Urinary bladder (tissue), 4 donors: Measurements from ENCODE around the gene CHST3. TPM values are rescaled to one million over a fixed set of nuclear protein-coding genes. Genes with fewer than 3 reads are reported as not detected.
"Not testable (repeated sequence)": the region's sequence is repeated elsewhere in the genome, so short reads cannot be mapped to it uniquely, and the experiment has no call there.

Experiments used
- DNase-seq: peaks from one replicate; pipeline ENCODE4 v3.0.0-alpha.2; 2015; ENCODE audit errors: extremely low spot score
- H3K27ac ChIP-seq: one replicate; pipeline ENCODE4 v1.5.1; 2013; ENCODE audit warnings: low read depth, mild to moderate bottlenecking, moderate library complexity
- H3K36me3 ChIP-seq: one replicate; pipeline ENCODE4 v1.6.1; 2013; ENCODE audit warnings: mild to moderate bottlenecking, moderate library complexity; ENCODE audit not compliant: insufficient read depth
- H3K4me1 ChIP-seq: one replicate; pipeline ENCODE4 v1.6.1; 2013; ENCODE audit warnings: mild to moderate bottlenecking, moderate library complexity; ENCODE audit not compliant: insufficient read depth
- H3K4me3 ChIP-seq: one replicate; pipeline ENCODE4 v1.5.1; 2013; ENCODE audit warnings: low read depth, low read length
- WGBS: extraction: QIAGEN DNeasy Blood & Tissue Kit; methylation state at CpG from one replicate; pipeline ENCODE4 v1.1.7; 2013; 5-methylcytosine and 5-hydroxymethylcytosine counted together
- polyA plus RNA-seq: library from polyadenylated mRNA; stranded (reverse); fragments of 200-250 nt; gene quantifications from one replicate; pipeline ENCODE4 v1.2.3, GENCODE V29; 2013
- total RNA-seq: library from RNA; depleted of rRNA; stranded (reverse); fragments of >200 nt; gene quantifications from one replicate; pipeline ENCODE4 v1.2.3, GENCODE V29; 2014
- donor health status: healthy with polysubstance abuse.
- donor health status: healthy.

Gene CHST3
- total and polyA plus RNA-seq, 2 donors, result 15.9 to 17.1 TPM

DNA sequence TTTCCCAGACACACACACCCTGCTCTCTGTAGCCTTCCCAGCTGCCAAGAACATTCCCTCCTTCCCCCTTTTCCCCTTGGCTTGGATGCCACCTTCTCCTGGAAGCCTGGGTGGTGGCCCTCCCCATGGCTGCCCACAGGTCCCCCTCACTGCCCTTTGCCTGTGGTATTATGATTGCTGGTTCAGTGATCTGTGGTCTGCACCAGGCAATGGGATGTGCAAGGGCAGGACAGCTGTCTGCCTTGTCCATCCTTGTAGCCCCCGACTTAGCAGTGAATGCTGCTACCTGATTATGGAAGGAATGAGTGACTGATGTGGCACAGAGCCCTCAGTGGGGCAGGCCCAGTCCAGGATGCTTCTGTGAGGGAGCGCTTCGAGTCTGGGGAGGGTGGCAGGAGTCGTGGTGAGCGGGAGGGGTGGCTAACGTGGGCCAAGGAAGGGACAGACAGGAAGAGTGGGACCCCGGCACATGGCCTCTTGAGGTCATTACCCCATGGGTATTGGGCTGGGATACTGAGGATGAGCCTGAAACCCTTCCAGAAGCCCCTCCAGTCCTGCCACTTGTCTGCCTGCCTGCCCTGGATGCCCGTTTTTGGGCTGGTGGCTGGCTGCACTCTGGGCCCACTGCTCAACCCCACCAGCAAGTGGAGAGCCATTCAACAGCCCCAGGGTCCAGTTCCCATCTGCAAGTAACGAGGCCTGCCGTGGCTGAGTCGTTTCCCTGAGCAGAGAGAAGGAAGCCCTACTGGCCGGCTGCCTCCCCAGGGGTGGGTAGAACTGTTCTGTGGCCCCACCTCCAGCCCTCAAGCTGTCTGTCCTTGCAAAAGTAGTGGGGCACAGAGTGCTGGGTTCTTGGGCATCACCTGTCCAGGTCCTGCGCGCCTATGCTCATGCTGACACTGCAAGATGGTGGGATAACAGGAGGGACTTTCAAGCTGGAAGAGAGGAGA, 8.8 kb downstream of the CHST3 start:
- H3K27ac ChIP-seq, result no peak overlapping the region
- 85% methylated on average over 14 of the region's 14 CpGs for WGBS
- DNase-seq, result no peak
- H3K4me3 ChIP-seq, result no peak overlapping the region
- H3K36me3 ChIP-seq, result no peaks in the 10 kb centered on the region
- H3K4me1 ChIP-seq, result peaks cover 6% of the 10 kb centered on the region

DNA sequence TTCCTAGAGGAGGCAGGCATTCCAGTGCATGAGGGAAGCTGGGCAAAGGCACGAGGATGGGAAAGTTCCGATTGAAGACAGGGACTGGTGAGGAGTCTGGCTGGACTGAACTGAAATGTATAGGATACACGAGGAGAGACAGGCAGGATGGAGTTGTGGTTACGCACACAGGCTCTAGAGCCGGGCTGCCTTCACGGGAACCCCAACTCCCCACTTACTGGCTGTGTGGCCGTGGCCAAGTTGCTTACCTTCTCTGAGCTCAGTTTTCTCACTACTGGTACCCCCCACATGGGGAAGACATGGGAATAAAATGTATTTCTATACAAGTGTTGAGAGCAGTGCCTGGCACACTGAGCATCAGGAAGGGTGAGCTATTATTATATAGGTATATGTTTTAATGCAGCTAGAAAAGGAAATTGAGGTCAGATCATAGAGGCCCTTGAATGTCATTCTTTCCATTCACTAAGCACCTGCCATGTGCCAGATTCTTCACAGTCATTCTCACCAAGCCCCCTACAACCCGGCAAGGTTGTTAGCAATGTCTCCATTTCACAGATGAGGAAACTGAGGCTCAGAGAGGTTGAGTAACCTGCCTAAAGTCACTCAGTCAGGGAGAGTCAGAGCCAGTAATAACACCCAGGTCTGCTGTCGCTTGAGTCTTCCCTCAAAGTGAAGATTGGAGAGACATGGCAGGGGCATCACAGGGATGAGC, 9.7 kb downstream of the CHST3 start:
- Histone ChIP-seq H3K27ac (no peak overlapping the region), H3K36me3 (no peaks in the 10 kb centered on the region), H3K4me3 (no peak overlapping the region), H3K4me1 (peaks cover 4% of the 10 kb centered on the region)
- no peak for DNase-seq
- WGBS, result 91% methylated on average over 9 of the region's 9 CpGs

DNA sequence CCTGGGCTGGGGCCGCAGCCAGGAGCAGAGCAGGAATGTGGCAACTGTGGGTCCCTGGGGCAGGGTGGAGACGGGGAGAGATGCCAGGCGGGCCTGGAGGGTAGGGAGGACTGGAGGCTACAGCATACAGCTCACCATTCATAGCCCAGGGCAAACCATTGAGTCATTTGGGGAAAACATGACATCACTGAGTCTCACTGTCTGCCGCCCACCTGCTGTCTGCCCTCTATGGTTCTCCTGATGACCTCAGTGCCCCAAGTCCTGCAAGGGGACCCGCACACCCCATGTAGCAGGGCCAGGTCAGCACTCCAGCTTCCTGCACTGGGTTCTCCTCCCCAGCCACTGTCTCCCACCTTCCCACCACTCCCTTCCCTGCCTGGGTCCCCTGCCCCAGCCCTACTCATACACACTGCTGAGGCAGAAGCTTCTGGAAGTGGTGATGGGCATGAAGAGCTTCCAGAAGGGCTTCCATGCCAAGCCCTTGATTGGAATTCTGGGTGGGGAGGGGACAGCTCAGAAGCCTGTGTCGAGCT, 10.4 kb downstream of the CHST3 start:
- H3K4me3 ChIP-seq, result no peak overlapping the region
- DNase-seq, result no peak
- no peaks in the 10 kb centered on the region for H3K36me3 ChIP-seq
- H3K27ac ChIP-seq, result no peak overlapping the region
- H3K4me1 ChIP-seq, result peaks cover 3% of the 10 kb centered on the region
- 81% methylated on average over 6 of the region's 6 CpGs for WGBS

GRCh38 chr10:71975087-71975870, 11.1 kb downstream of the CHST3 start:
- Histone ChIP-seq H3K4me1 (peaks cover 2% of the 10 kb centered on the region), H3K36me3 (no peaks in the 10 kb centered on the region), H3K4me3 (no peak overlapping the region), H3K27ac (no peak overlapping the region)
- no peak for DNase-seq
- 67% methylated on average over 15 of the region's 15 CpGs for WGBS

- peaks cover 2% of the 10 kb centered on the region for H3K4me1 ChIP-seq
- no peak overlapping the region for H3K27ac ChIP-seq
- DNase-seq, result no peak
- H3K4me3 ChIP-seq, result no peak overlapping the region
- no peaks in the 10 kb centered on the region for H3K36me3 ChIP-seq
- WGBS, result 52% methylated on average over 12 of the region's 12 CpGs
These were observed 11.9 kb downstream of the CHST3 start for GRCh38 chr10:71975871-71976725.

DNA sequence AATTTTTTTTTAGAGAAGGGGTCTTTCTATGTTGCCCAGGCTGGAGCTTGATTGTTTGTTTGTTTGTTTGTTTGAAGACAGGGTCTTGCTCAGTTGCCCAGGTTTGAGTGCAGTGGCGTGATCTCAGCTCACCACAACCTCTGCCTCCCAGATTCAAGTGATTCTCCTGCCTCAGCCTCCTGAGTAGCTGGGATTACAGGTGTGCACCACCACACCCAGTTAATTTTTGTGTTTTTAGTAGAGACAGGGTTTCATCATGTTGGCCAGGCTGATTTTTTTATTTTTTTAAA, 13.4 kb downstream of the CHST3 start:
- DNase-seq, H3K4me3 ChIP-seq, H3K4me1 ChIP-seq, H3K36me3 ChIP-seq, H3K27ac ChIP-seq: not testable (repeated sequence)
- WGBS, result 100% methylated on average over 1 of the region's 1 CpG

DNA sequence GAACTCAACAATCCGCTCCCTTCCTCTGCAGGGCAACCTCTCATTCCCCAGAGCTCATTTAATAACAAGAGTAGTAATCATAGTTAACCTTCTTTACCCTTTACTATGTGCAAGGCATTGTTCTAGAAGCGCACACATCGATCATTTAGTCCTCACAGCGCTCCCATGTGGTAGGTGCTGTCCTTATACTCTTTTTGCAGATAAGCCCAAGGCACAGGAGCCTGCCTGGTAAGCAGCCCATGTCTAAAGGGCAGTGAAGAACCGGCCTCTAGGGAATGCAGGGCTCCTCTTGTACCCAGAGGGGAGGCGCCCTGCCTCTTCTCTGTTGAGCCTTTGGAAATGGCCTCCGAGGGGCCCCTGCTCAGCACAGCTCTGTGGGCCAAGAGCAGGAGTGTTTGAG, 14.3 kb downstream of the CHST3 start:
- WGBS, result 85% methylated on average over 7 of the region's 7 CpGs
- no peak for DNase-seq
- H3K4me3 ChIP-seq, result no peak overlapping the region
- H3K4me1 ChIP-seq, result peaks cover 2% of the 10 kb centered on the region
- no peaks in the 10 kb centered on the region for H3K36me3 ChIP-seq
- H3K27ac ChIP-seq, result no peak overlapping the region

GRCh38 chr10:71978988-71979691, 14.9 kb downstream of the CHST3 start:
- H3K4me1 ChIP-seq, result peaks cover 2% of the 10 kb centered on the region
- no peak overlapping the region for H3K4me3 ChIP-seq
- H3K27ac ChIP-seq, result no peak overlapping the region
- DNase-seq, result no peak
- 87% methylated on average over 15 of the region's 15 CpGs for WGBS
- no peaks in the 10 kb centered on the region for H3K36me3 ChIP-seq

GRCh38 chr10:71979692-71980062, 15.5 kb downstream of the CHST3 start:
- no peaks in the 10 kb centered on the region for H3K4me1 ChIP-seq
- no peak overlapping the region for H3K4me3 ChIP-seq
- no peaks in the 10 kb centered on the region for H3K36me3 ChIP-seq
- no peak overlapping the region for H3K27ac ChIP-seq
- DNase-seq, result no peak
- WGBS, result 92% methylated on average over 5 of the region's 5 CpGs

DNA sequence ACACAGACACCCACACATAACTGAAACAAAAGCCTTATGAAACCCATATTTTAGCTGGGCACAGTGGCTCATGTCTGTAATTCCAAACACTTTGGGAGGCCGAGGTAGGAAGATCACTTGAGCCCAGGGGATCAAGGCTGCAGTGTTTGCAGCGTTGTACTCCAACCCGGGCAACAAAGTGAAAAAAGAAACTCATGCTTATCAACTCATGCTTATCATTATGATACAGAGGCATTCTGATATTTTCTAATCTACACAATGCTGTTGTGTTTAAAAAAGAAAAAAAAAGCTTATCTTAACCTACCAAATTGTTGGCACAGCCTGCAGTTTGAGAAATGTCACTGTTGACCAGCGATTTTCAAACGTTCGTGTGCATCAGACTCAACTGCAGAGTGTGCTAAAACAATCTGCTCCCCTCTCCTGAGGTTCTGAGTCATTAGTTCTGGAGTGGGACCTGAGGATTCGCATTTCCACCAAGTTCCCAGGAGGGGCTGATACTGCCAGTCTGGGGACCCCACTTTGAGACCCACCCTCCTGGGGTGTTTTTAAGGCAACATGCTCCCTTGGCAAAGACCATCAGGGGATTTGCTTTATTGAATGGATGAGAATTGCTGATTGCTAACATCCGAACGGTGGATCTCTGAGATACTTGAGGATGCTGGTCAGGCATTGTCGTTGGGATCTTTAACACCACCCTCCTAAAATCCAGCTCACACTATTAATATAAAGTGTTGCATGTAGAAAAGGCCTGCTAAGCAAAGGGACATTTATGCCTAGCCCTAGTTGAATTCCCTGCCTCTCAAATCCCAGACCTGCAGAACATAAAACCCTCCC, 16.2 kb downstream of the CHST3 start:
- no peaks in the 10 kb centered on the region for H3K4me1 ChIP-seq
- no peak overlapping the region for H3K4me3 ChIP-seq
- no peaks in the 10 kb centered on the region for H3K36me3 ChIP-seq
- WGBS, result 45% methylated on average over 10 of the region's 10 CpGs
- H3K27ac ChIP-seq, result no peak overlapping the region
- DNase-seq, result no peak

DNA sequence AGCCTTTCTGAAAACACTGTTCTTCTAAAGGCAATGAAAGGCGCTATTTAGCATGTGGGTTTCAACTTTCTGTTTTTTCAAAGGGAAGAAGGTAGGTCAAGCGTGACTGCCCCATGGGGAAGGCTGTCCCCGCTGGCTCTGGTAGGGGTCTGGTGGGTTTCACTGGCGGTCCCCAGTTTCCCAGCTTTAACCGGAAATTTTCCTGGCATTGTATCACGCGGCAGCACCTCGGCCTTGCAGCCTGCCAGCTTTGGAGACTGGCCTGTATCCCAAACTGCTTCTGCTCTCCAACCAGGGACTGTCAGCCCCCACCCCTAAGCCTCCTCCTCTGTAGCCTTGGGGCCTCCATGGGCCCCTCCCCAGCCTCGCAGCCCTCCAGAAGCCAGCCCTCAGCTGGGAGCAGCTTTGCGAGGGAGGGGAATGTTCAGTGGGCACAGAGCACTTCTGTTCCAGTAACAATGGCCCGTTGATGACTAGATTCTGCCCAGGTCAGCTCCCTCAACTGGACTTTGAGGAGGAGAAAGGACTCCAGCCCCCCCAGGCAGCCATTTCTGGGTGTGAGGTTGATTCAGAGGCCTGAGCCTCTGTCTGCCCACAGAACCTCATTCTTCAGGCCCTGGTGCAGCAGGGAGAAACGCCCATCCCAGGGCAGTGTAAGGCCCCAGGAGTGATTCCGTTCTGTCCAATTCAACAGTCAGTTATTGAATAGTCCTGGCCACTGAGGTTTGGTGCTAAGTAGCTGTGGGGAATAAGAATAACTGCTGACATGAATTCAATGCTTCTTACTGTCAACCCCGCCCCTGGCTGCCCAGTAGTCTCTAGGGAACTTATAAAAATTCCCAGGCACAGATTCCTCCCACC, 17.1 kb downstream of the CHST3 start:
- no peaks in the 10 kb centered on the region for H3K4me1 ChIP-seq
- H3K36me3 ChIP-seq, result no peaks in the 10 kb centered on the region
- H3K4me3 ChIP-seq, result no peak overlapping the region
- 37% methylated on average over 14 of the region's 14 CpGs for WGBS
- no peak overlapping the region for H3K27ac ChIP-seq
- DNase-seq, result no peak
